DMS79 (cell line): ENCODE measurements around the gene RIPK4.

Experiments used
- DNase-seq: peaks from one replicate; lab custom pipeline; 2025; lab: John Stamatoyannopoulos, UW

The RIPK4 gene

DNA sequence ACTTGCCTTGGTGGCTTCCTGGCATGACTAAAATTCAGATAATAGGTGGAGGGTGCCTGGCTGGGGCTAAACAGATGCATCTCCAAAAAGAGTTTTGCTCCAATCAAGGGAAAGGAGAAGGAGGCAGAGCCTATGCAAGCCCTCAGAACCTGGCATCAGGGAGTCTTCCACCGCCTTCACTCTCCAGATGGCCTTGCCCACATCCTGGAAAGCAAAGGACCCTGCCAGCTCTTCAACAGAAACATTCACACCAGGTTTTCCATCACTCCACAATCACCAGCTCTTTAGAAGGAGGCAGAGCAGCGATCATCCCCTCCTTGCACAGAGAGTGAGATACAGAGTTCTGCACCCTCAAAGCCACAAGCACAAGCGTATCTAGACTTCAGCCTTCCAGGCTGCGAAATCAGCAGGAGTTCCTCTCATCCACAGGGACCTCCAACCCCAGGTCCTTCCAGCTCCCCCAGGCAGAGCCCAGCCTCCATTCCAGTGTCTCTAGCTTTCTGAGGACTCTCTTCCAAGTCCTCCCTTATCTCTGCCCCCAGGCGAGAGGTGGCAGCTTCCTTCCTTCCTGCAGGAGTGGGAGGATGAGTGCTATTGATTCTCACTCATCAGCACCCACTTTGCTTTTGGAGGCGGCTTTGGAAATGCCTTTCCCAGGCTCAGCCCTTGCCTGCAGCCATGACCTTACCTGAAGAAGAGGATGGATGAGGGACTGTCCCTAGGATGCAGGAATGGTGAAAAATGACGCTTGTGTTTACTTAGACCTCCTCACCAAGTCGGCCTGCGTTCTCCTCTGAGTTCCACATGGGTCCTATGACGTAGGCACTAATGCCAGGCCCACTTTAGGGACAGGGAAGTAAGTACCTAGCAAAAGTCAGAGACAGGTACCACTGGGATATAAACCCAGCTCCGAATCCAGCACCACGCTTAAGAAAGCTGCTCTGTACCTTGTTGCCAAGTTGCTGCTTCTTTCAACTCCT, 75.4 kb downstream of the RIPK4 start:
- no peak for DNase-seq
